GM12878 (cell line): Measurements from ENCODE around the gene TNP2. TPM values are rescaled to one million over a fixed set of nuclear protein-coding genes. Genes with fewer than 3 reads are reported as not detected.

ENCODE experiments used
- CBX5 ChIP-seq: sonication (generic); IDR thresholded peaks from 2 replicates; pipeline ENCODE4 v1.6.1; 2016; ENCODE audit warnings: low read depth, moderate library complexity, mild to moderate bottlenecking, inconsistent platforms
- CHD2 ChIP-seq: IDR thresholded peaks from 2 replicates; pipeline ENCODE4 v1.6.1; 2011; ENCODE audit warnings: low read depth, low read length, improper control_type of control experiment, borderline replicate concordance
- CREM ChIP-seq: IDR thresholded peaks from 2 replicates; pipeline ENCODE4 v1.6.1; 2014; ENCODE audit warnings: antibody characterized with exemption, low read depth
- CTCF ChIP-seq, 3 experiments: IDR thresholded peaks in 2 of 3; conservative IDR thresholded peaks in 1 of 3; 2 replicates each; pipeline ENCODE4 v1.5.1; 2011; ENCODE audit warnings: low read depth in 3 of 3, low read length in 3 of 3, mild to moderate bottlenecking in 3 of 3, control low read depth in 2 of 3, moderate library complexity in 2 of 3, inconsistent platforms in 1 of 3, mixed read lengths in 1 of 3; ENCODE audit not compliant: control insufficient read depth in 2 of 3, insufficient read depth in 1 of 3; ENCODE audit errors: extremely low read depth in 1 of 3
- EED ChIP-seq: sonication (generic); IDR thresholded peaks from 2 replicates; pipeline ENCODE4 v1.6.1; 2016; ENCODE audit warnings: antibody characterized with exemption, low read depth
- EP300 ChIP-seq, 2 experiments: fragments of 150-350 bp in 1 of 2; IDR thresholded peaks; 2 replicates each; pipeline ENCODE4 v1.6.1; 2011 to 2012; ENCODE audit warnings: low read depth in 2 of 2, low read length in 2 of 2, borderline replicate concordance in 1 of 2, improper control_type of control experiment in 1 of 2, inconsistent platforms in 1 of 2; ENCODE audit not compliant: control insufficient read depth in 1 of 2
- GATAD2B ChIP-seq: fragments of 450-650 bp; conservative IDR thresholded peaks from 2 replicates; pipeline ENCODE4 v1.6.1; 2017; ENCODE audit warnings: low read depth, mild to moderate bottlenecking, moderate library complexity
- HCFC1 ChIP-seq: fragments of 150-350 bp; IDR thresholded peaks from 2 replicates; pipeline ENCODE4 v1.6.1; 2014; ENCODE audit warnings: low read length
- IKZF1 ChIP-seq: fragments of 450-650 bp; conservative IDR thresholded peaks from 2 replicates; pipeline ENCODE4 v1.6.1; 2017; ENCODE audit warnings: antibody characterized with exemption, mild to moderate bottlenecking
- MAX ChIP-seq: IDR thresholded peaks from 2 replicates; pipeline ENCODE4 v1.6.1; 2012; ENCODE audit warnings: low read depth, low read length, improper control_type of control experiment
- MXI1 ChIP-seq: fragments of 150-350 bp; IDR thresholded peaks from 2 replicates; pipeline ENCODE4 v1.6.1; 2011; ENCODE audit warnings: low read depth, mild to moderate bottlenecking, inconsistent platforms, low read length, improper control_type of control experiment
- NR2C1 ChIP-seq: fragments of 450-650 bp; IDR thresholded peaks from 2 replicates; pipeline ENCODE4 v1.6.1; 2017; ENCODE audit warnings: antibody characterized with exemption, mild to moderate bottlenecking, moderate library complexity
- NR2F1 ChIP-seq: fragments of 450-650 bp; conservative IDR thresholded peaks from 2 replicates; pipeline ENCODE4 v1.6.1; 2017; ENCODE audit warnings: mild to moderate bottlenecking
- POLR2AphosphoS2 ChIP-seq: IDR thresholded peaks from 2 replicates; pipeline ENCODE4 v1.6.1; 2011; ENCODE audit warnings: low read depth, mild to moderate bottlenecking, low read length, improper control_type of control experiment, moderate library complexity
- RB1 ChIP-seq: fragments of 450-650 bp; formaldehyde crosslinking; IDR thresholded peaks from 2 replicates; pipeline ENCODE4 v1.6.1; 2017; ENCODE audit warnings: mild to moderate bottlenecking, borderline replicate concordance
- RCOR1 ChIP-seq: conservative IDR thresholded peaks from 2 replicates; pipeline ENCODE4 v1.6.1; 2012; ENCODE audit warnings: low read depth, low read length, improper control_type of control experiment
- SIN3A ChIP-seq: IDR thresholded peaks from 2 replicates; pipeline ENCODE4 v1.6.1; 2012; ENCODE audit warnings: low read depth, low read length, improper control_type of control experiment
- STAT1 ChIP-seq: fragments of 450-650 bp; conservative IDR thresholded peaks from 2 replicates; pipeline ENCODE4 v1.6.1; 2014; ENCODE audit warnings: antibody characterized with exemption, mild to moderate bottlenecking
- SUZ12 ChIP-seq: fragments of 200-600 bp; sonication (generic); IDR thresholded peaks from one replicate; pipeline ENCODE4 v1.6.1; 2018; ENCODE audit warnings: antibody characterized with exemption, mild to moderate bottlenecking; ENCODE audit not compliant: unreplicated experiment
- TAF1 ChIP-seq: IDR thresholded peaks from 2 replicates; pipeline ENCODE4 v1.6.1; 2011; ENCODE audit warnings: mild to moderate bottlenecking, low read depth, low read length, borderline replicate concordance
- USF2 ChIP-seq: IDR thresholded peaks from 2 replicates; pipeline ENCODE4 v1.6.1; 2011; ENCODE audit warnings: low read depth, low read length, improper control_type of control experiment, borderline replicate concordance
- YBX1 ChIP-seq: fragments of 450-650 bp; IDR thresholded peaks from 2 replicates; pipeline ENCODE4 v1.6.1; 2016; ENCODE audit warnings: antibody characterized with exemption
- YY1 ChIP-seq: IDR thresholded peaks from 2 replicates; pipeline ENCODE4 v1.6.1; 2011; ENCODE audit warnings: low read depth, mild to moderate bottlenecking, low read length
- ZNF24 ChIP-seq: fragments of 450-650 bp; IDR thresholded peaks from 2 replicates; pipeline ENCODE4 v1.6.1; 2017; ENCODE audit warnings: antibody characterized with exemption, mild to moderate bottlenecking
- ZNF592 ChIP-seq: fragments of 450-650 bp; IDR thresholded peaks from 2 replicates; pipeline ENCODE4 v1.6.1; 2017; ENCODE audit warnings: mild to moderate bottlenecking, moderate library complexity
- polyA plus RNA-seq, 11 experiments: library from polyadenylated mRNA; depleted of rRNA in 4 of 11; unstranded in 6 of 11; stranded (reverse) in 5 of 11; fragments of >200 nt; fragmentation: Nextera tagmentation in 4 of 11; fragmentation: Illumina TruSeq in 1 of 11; extraction: Ambion mirVana in 4 of 11; extraction: Trizol in 1 of 11; gene quantifications; 1 replicate in 1 of 11; 2 replicates in 10 of 11; pipeline versions ENCODE4 v1.2.1 to v1.2.3, GENCODE V29; 2011 to 2016; ENCODE audit warnings: inconsistent platforms in 2 of 11, missing spikeins in 2 of 11, low read depth in 1 of 11
- total RNA-seq, 4 experiments: library from RNA; depleted of rRNA in 3 of 4; stranded (reverse); fragments of >200 nt in 3 of 4; fragmentation: Illumina TruSeq in 1 of 4; extraction: Trizol in 1 of 4; gene quantifications; 2 replicates each; pipeline versions ENCODE4 v1.2.1 to v1.2.3, GENCODE V29; 2013 to 2021

TNP2 gene
- total and polyA plus RNA-seq, 10 of the 15 experiments (the other 5 are each of a cell fraction or from before 2014, with no cell fraction given), result not detected

- no peak for TF ChIP-seq YBX1
- peak; percentile 42; the same call in 1 of the 2 replicates for TF ChIP-seq ZNF592
- TF ChIP-seq SIN3A, result no peak
- no peak for TF ChIP-seq EP300 (IDR thresholded peaks at IDR 0.05; ENCODE audit: borderline replicate concordance in 1 of 2, control insufficient read depth in 1 of 2, low read depth in 2 of 2, low read length in 2 of 2)
- no peak for TF ChIP-seq CBX5
- no peak for TF ChIP-seq IKZF1
- no peak for TF ChIP-seq RB1
- no peak for TF ChIP-seq MXI1
- no peak for TF ChIP-seq MAX
- TF ChIP-seq STAT1, result no peak
- no peak for TF ChIP-seq RCOR1
- no peak for TF ChIP-seq CTCF (IDR thresholded peaks at IDR 0.05 in 2 of 3, conservative IDR thresholded peaks at IDR 0.05 in 1 of 3; ENCODE audit: control insufficient read depth in 2 of 3, extremely low read depth in 1 of 3, insufficient read depth in 1 of 3, low read depth in 3 of 3, low read length in 3 of 3)
- TF ChIP-seq NR2F1, result no peak
- TF ChIP-seq CREM, result 0 out of 2 replicates have a peak, but pooled peaks have one; percentile 69
- TF ChIP-seq TAF1, result no peak
- TF ChIP-seq HCFC1, result no peak
- TF ChIP-seq USF2, result no peak; the same call in 1 of the 2 replicates
- TF ChIP-seq SUZ12, result no peak
- TF ChIP-seq ZNF24, result no peak
- no peak for TF ChIP-seq POLR2AphosphoS2
- TF ChIP-seq EED, result no peak
- TF ChIP-seq YY1, result no peak
- TF ChIP-seq GATAD2B, result no peak
- TF ChIP-seq NR2C1, result no peak
- no peak for TF ChIP-seq CHD2
Measured at GRCh38 chr16:11296706-11297491, 27.8 kb upstream of the TNP2 start (continued).
